Muscle of back (tissue), 11 donors: Measurements from ENCODE around the gene VAMP1. TPM values are rescaled to one million over a fixed set of nuclear protein-coding genes. Genes with fewer than 3 reads are reported as not detected.
"Not testable (repeated sequence)": the region's sequence is repeated elsewhere in the genome, so short reads cannot be mapped to it uniquely, and the experiment has no call there.

Experiments
- DNase-seq, 3 donors: peaks; one replicate each; pipeline versions ENCODE4 v3.0.0 to v3.0.0-alpha.2; 2013
- polyA plus RNA-seq, 10 donors: library from polyadenylated mRNA; unstranded; fragments of 120-200 nt; gene quantifications; one replicate each; pipeline ENCODE4 v1.2.1, GENCODE V29; 2013; ENCODE audit not compliant: insufficient read length in 10 of 10

VAMP1 gene
- polyA plus RNA-seq, 10 donors: 6.6 to 18.1 (median 9.0) TPM

DNA sequence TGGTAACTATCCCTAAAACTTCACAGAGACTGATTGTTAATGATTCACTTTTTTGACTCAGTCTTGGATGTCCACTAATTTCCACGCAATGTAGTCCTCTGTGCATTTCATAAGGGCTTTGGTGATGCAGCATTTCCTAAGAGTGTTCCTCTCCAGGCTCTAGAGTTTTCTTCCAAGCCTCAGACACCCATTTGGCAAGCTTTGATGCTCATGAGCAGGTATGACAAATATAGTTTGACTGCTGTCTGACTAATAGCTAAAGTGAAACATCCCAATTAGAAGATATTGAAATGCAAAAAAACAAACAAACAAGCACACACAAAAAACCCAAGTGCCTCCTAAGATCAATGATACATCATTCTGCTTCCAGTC lies 1.5 kb upstream of the VAMP1 start:
- DNase-seq: no peak

DNA sequence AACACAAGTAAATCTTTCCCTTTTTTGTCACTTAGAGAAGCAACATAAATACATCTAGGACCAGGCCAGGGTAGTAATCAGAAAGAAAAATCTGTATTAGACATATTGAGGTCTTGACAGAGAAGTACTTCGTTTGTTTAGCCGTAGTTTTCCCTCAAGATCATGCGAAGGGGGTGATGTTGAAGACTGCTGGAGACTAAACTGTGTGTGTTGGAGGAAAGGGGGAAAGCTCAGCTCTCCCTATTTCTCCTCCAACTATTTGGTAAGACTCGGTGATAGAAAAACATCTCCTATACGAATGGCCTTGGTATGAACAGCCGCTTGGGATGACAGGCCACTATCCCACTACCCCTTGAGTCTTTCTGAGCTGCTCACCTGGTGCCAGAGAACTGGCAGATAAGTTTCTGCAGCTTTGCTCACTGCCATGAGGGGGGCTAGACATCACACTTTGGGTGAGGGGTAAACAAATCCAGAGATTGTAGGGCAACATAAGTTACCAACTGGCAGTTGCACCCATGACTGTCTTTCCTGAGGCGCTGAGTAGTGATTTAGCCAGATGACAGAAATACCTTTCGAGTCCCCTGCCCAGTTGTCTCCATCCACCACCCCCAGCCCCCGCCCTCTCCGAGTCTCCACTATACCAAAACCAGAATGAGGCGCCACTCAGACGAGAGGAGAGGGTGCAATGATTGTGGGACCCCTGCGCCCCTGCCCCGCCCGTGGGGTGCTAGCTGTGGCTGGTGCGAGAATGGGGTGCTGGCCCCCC lies 685 bp downstream of the VAMP1 start:
- no peak for DNase-seq

DNA sequence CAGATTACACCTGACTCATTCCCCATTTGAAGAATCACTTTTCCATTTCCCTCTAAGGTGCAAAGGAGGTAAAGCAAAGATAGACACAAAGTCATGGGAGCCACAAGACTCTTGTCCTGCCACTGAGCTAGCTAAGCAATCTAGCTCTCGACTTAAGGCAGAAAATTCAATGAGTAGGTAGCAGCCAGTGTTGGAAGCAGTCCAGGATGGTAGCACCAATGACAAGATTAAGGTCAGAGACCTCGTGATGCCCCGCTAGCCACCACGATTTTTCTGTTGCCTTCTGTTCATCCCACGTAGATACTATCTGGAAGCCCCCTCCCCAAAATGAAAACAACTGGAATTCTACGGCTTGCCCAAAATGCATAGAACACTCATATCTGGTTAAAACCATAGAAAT lies 1.4 kb downstream of the VAMP1 start:
- DNase-seq: no peak

DNA sequence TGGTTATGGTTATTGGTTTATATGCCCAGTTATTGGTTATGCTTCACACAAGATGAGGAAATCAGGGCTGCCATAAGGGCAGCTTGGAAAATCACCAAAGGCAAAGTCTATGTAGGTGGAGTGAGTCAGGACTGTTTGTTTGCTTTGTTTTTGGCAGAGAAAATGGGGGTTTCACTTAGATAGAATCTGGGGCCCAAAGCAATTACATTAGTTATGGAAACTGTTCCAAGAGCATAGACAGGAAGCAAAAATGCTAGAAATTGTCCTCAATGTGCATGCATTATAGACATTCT lies 2.2 kb downstream of the VAMP1 start:
- no peak for DNase-seq

DNA sequence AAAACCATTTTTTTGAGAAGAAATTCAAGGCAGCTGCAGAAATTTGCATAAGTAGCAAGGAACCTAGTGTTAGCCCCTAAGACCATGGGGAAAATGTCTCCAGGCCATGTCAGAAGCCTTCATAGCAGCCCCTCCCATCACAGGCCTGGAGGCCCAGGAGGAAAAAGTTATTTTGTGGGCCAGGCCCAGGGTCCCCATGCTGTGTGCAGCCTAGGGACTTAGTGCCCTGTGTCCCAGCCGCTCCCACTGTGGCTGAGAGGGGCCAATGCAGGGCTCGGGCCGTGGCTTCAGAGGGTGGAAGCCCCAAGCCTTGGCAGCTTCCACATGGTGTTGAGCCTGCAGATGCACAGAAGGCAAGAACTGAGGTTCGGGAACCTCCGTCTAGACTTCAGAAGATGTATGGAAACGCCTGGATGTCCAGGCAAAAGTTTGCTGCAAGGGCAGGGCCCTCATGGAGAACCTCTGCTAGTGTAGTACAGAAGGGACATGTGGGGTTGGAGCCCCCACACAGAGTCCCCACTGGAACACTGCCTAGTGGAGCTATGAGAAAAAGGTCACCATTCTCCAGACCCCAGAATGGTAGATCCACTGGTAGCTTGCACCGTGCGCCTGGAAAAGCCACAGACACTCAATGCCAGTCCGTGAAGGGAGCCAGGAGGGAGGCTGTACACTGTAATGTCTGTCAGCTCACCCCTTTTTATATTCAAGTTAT lies 2.8 kb downstream of the VAMP1 start:
- not testable (repeated sequence) for DNase-seq

DNA sequence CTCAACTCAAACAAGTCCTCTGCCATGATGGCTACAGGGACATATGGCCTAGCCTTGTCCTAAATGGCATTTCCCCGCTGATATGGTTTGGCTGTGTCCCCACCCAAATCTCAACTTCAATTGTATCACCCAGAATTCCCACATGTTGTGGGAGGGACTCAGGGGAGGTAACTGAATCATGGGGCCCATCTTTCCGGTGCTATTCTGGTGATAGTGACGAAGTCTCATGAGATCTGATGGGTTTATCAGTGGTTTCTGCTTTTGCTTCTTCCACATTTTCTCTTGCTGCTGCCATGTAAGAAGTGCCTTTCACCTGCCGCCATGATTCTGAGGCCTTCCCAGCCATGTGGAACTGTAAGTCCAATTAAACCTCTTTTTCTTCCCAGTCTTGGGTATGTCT lies 3.7 kb downstream of the VAMP1 start:
- DNase-seq: not testable (repeated sequence)

DNA sequence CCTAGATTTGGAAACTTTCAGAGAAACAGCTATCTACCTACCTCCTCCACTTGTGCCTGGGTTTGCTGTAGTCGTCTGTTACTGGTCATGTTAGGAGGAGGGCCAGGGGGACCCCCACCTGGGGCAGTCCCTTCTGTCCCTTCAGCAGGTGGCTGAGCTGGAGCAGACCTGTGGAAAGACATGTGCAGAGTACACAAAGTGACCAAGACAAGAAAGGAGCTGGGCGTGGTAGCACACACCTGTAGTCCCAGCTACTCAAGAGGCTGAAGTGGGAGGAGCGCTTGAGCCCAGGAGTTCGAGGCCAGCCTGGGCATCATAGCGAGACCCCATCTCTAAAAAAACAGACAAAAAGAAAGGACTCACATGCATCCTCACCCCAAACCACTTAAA lies 4.3 kb downstream of the VAMP1 start:
- DNase-seq: no peak

DNA sequence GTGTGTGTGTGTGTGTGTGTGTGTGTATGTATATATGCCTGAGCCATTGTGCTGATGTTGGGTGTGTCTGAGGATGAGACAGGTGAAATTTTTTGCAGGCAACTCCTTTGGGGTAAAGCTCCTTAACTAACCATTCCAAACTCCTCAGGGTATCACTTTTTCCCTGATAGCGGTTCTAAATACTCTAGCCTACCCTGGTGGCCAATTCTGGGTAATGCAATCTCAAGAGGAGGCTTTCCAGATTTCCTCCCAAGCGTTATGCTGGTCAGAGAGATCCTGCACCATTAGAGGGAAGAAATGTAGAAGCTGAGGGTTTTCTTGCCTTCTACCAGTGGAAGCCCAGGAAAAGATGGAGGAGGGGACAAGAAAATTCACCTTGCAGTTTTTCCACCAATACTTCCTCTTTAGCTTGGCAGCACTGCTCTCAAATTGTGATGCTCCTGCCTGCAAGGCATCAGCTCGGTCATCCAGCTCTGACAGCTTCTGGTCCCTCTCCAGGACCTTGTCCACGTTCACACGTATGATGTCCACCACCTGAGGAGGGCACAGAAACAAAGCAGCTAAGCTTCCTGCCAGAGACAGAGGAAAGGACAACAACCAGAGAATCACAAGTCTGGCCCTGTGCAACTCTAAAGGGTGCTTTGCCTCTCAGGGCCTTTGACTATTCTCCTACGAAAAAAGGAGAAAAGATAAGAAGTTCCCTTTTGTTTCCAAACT lies 4.9 kb downstream of the VAMP1 start:
- DNase-seq: peak; percentile 65 to 80 (median 75)

DNA sequence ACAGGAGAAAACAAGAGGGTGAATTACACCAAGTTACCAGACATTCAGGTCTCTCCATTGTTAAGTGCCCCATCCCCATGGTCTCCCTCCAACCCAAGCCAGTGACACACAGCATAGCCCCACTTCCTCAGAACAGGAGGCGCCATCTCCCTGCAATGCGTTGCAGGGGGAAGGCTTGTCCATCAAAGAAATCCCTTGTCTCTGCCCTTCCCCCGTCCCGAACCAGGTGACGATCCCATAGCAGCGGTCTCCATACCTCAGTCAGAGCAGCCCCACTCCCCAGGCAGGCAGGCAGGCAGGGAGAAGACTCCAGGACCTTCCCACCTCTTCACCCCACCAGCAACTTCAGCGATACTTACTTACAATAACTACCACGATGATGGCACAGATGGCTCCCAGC lies 5.9 kb downstream of the VAMP1 start:
- DNase-seq: no peak

DNA sequence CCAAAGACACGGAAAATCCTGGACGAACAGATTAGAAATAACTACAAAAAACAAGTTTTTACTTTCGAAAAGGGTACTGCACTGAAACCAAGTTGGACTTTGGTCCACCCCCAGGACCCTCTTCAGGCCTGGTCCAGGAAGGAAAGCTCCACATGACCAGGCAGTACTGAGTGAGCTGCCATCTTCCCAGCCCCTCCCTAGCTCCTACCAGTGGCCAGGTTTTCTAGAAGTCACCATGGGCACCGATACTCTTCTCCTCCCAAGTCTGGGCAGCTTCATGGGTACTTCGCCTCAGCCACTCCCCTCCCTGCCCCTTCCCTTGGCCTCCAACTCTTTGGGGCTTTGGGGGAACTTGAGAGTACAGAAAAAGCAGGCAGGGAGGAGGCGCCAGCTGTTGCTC lies 6.6 kb downstream of the VAMP1 start:
- no peak for DNase-seq

DNA sequence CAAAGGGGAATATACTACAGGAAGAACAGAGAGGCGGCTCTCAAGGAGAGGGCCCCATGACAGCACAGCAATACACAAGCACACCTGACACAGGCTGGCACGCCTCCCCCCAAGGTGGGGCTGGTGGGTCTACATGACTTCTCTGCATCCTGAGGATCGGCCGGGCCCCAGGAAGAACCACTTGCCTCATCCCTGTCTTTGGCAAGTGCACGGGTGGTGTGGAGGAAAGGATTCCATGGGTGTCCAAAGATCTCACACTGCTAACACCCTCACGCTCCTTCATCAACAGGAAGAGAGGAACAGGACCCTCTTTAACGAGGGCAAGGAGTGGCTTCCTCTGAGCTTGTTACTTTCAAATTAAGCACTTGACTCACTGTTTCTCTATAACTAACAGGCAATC lies 7.3 kb downstream of the VAMP1 start:
- no peak for DNase-seq

DNA sequence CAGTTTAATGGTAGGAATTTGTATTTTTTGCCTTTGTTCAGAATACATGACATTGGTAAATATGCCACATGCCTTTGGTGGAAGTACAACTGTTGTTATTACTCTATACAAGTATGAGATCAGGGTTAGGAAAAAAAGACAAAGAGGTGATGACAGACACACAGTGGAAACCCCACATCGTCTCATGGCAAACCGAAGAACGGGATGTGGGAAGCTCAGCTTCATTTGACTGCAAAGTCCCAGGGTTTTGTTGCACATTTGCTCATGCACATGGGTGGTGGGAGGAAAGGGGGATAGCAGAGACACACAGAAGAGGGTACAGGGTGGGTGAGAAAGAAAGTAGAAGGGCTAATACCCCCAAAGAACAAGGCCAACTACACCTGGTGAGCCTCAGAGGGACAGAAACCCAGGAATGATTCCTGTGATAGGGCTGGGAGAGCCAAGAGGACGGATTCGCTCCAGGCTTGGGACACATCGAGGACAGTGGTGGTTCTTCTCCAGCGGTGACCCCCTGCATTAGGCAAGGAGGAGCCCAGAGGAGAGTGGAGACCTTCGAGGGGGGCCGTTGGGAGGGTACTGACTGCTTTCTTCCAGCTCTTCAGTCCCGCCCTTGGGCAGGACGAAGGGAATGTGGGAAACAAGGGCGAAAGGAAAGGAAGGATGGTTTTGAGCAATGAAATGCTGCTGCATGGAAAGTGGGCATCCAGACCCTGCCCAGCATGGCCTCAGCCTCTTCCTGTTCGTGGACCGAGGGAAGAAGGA lies 8.1 kb downstream of the VAMP1 start:
- no peak for DNase-seq

DNA sequence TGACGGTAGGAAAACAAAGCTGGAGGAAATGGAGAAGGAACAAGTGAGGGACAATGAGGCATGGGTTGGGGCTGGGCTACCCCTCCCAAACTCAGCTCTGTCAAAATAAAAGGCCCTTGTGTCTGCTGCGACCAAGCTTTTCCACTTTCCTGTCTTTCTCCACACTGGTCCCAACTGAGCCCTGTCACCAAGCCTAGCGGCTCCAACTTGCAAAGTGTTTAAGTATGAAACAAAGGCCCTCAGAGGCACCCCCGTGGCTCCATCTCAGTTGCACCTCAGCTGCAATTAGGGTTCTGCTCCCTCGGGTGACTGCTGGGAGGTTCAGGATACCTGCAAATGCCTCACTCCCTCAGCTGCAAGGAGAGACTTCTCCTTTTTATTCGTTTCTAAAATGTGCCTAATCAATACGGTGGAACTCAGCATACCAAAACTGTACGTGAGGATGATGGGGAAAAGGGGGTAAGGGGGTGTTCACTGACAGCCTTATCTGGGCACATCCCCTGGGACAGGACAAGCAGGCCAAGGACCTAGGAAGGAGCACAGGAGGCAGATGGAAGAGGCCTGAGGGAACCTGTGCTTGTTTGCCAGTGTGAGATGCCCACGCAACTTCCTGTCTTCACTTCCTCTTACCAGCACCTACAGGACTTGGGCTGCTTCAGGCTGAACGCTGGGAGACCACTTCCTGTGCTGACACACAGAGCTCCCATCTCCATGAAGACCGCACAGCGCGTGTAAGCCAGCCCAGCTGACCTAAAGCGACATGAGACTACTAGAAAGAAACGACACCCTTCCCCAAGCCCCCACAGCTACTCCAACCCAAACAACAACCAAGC lies 8.9 kb downstream of the VAMP1 start:
- peak in 2 of 3 donors; percentile 34 to 52 for DNase-seq

DNA sequence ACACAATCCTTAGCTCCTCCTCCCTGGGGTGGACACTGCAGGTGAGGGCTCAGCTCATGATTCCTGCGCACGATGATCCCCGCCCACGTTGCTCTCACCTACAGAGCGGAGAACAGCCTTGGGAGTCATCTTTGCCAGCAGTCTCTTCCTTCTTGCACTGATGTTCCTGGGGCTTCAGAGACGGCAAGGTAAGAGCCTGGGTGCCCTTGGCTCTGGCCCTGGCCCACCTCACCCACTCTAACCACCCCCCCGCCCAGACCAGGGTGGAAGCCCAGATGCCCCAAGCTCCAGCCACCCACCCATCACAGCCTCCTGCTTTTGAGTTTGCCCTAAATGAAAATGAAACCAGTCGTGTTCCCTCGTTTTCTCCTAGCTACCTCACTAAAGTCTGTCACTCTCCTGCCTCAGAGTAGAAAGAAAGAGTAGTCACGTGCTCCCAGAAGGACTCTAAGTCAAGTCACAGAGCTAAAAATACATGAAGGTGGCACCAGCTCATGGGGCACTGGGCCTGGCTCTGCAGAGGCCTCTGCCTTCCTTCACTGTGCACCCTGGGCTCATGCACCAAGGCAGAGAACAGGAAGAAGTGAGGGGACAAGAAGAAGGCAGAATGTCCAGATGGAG lies 9.6 kb downstream of the VAMP1 start:
- no peak for DNase-seq

DNA sequence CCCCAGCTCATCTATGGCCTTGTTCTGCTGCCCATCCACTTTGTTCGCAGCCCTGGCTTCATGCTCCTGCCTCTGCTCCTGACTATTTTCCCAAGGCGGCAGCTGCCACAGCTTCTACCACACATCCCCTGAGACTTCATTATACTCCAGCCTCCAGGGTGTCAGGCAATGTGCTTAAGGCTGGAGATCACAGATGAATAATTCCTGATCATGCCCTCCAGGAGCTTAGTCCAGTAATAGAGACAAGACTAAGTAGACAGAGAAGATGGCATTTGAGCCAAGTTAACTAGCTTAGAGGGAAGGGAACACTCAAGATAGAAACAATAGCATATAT lies 11.5 kb downstream of the VAMP1 start:
- DNase-seq: no peak

DNA sequence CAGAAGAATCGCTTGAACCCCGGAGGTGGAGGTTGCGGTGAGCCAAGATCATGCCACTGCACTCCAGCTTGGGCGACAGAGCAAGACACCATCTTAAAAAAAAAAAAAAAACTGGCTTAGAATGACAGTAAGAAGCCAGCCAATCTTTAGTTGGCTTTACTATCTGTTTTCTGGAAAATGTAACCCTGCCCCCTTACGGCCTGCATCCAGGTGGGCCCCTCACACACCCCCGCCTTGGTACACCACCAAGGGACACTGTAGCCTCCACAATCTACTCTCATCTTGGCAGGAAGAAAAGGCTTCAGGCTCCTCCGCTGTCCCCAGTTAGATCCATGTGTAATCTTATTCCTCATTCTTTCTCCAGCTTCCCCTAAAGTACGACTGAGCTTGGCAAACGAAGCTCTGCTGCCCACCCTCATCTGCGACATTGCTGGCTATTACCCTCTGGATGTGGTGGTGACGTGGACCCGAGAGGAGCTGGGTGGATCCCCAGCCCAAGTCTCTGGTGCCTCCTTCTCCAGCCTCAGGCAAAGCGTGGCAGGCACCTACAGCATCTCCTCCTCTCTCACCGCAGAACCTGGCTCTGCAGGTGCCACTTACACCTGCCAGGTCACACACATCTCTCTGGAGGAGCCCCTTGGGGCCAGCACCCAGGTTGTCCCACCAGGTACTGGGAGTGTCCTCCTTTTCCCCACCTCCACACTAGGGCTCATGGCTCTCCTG lies 12.0 kb downstream of the VAMP1 start:
- no peak for DNase-seq

DNA sequence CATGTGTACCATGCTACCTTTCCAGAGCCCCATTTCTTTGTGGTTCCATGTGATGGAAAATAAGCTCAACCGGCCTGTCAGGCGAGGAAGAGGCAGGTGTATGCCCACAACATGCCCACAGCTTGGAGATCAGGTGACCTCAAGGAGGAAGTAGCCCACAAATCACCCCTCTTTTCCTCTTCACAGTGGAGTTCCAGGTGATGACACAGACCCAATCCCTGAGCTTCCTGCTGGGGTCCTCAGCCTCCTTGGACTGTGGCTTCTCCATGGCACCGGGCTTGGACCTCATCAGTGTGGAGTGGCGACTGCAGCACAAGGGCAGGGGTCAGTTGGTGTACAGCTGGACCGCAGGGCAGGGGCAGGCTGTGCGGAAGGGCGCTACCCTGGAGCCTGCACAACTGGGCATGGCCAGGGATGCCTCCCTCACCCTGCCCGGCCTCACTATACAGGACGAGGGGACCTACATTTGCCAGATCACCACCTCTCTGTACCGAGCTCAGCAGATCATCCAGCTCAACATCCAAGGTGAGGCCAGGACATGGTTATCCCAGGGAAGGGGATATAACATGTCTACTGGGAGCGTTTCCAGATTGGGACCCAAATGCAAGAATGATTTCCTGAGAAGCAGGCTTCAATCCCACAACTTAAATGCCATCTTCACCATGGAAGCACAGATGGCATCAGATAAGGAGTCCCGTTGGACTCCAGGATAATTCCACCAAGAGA lies 13.1 kb downstream of the VAMP1 start:
- no peak for DNase-seq

DNA sequence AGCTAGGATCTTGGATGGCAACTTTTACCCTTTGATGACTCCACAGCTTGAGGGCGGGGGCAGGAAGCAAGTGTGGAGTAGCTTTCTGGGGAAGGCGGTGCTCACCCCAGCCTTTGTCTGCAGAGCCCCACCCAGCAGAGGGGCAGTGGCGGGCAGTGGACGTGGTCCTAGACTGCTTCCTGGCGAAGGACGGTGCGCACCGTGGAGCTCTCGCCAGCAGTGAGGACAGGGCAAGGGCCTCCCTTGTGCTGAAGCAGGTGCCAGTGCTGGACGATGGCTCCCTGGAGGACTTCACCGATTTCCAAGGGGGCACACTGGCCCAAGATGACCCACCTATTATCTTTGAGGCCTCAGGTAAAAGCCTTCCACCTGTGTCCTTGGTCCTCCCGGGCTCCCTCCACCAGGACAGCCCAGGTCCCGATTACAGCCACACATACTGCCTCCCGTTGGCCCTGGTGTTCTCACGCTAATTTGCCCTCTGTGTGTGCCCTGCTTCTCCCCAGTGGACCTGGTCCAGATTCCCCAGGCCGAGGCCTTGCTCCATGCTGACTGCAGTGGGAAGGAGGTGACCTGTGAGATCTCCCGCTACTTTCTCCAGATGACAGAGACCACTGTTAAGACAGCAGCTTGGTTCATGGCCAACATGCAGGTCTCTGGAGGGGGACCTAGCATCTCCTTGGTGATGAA lies 17.4 kb downstream of the VAMP1 start:
- DNase-seq: no peak
